Thyroid gland (tissue), 4 donors: ENCODE data around the gene POLR1A.

Source experiments
- CTCF ChIP-seq, 6 experiments: fragments of 200-600 bp in 3 of 6; fragments of 450-650 bp in 3 of 6; sonication (generic) in 3 of 6; IDR thresholded peaks; one replicate each; pipeline ENCODE4 v1.5.1; 2016 to 2019; ENCODE audit warnings: antibody characterized with exemption in 6 of 6, mild to moderate bottlenecking in 2 of 6, inconsistent platforms in 1 of 6, moderate library complexity in 1 of 6
- POLR2A ChIP-seq, 2 donors: fragments of 450-650 bp; IDR thresholded peaks; one replicate each; pipeline ENCODE4 v1.6.1; 2017; ENCODE audit warnings: antibody characterized with exemption in 2 of 2, mild to moderate bottlenecking in 2 of 2, moderate library complexity in 1 of 2

DNA sequence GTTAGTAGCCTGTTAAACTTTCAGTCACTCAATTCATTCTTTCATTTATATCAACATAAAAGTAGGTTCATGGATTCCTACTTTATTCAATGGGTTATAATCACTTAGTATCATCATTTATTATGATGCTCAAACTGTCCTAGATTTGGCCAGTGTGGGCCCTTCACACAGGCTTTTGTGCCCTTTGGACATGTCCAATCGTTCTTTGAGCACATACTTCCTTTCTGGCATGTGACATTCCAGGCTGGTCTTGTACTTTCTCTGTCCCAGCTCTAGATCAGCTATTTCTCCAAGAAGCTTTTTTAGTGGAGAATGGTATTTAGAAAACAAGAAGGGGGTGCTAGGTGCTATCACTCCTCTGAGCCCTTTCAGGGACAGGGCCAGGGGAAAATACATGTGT is 11.5 kb downstream of the POLR1A start:
- TF ChIP-seq POLR2A (IDR thresholded peaks at IDR 0.05) (no peak), CTCF (IDR thresholded peaks at IDR 0.05) (no peak)
